GM18861 (cell line): Measurements from ENCODE around the gene H6PD.

ENCODE experiments used
- ATAC-seq: cut with Tn5 transposase; IDR thresholded peaks from one replicate; pipeline ENCODE4 v1.9.1; 2021; ENCODE audit not compliant: unreplicated experiment

H6PD gene

DNA sequence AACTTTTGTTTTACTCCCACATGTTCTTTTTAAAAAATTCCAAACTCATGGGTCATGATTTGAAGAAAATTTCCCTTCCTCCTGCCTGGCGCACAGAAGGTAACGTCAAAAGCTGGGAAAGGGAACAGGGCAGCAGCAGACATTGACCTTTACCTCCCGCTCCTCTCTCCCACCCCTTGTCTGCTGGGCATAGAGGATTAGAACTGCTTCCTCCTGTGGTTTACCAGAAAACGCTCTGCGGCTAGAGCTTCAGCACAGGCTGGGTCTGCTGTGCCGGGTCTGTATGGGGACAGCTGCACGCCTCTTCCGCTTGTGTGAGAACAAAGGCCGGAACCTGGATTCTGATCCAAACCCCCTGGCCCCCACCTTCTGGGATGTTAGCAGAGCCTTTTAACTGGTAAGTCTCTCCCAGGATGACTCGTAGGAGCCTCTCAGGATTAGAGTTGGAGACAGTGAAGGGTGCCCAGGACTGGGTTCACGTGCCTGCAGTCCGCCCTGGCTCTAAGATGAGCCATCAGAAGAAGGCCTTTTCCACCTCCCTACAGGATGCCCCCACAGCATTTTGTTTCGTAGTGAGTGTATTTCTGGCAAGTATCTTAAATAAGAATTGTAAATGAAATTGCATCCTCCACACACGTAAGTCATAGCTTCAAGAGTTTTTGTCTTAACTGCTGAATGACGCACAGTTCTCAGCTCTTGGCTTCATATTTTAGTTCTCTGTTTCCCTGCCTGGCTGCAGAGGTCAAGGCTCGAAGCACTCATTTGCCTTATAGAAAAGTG is 5.2 kb downstream of the H6PD start:
- ATAC-seq, result no peak

DNA sequence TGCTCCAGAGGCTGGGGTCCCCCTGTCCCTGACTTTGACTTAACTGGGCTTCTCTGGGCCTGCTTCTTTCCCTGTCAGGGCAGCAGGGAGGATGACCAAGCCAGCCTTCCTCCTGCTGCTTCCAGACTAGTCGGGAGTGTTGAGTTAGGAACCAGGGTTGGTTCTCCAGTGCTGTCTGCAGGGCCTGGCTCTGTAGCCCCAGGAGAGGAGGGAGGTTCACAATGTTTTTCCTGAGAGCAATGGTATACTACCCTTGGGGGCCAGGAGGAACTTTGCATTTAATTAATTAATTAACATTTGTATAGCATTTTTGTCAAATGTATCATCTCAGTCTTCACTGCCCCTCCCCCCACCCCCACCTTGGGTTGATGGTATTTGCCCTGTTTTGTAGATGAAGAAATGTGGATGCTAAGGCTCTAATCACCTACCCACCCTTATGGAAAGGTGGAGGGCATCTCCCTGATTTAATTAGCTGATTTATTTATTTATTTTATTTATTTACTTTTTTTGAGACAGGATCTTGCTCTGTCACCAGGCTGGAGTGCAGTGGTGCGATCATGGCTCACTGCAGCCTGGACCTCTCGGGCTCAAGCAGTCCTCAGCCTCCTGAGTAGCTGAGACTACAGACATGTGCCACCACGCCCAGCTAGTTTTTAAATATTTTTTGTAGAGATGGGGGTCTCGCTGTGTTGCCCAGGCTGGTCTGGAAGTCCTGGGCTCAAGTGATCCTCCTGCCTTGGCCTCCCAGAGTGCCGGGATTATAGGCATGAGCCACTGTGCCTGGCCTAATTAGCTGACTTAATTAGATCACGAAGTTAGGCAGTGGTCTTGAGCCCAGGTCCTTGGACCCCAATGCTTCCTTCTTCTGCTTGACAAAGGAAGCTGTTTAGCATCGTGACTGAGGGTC is 6.6 kb downstream of the H6PD start:
- no peak for ATAC-seq

DNA sequence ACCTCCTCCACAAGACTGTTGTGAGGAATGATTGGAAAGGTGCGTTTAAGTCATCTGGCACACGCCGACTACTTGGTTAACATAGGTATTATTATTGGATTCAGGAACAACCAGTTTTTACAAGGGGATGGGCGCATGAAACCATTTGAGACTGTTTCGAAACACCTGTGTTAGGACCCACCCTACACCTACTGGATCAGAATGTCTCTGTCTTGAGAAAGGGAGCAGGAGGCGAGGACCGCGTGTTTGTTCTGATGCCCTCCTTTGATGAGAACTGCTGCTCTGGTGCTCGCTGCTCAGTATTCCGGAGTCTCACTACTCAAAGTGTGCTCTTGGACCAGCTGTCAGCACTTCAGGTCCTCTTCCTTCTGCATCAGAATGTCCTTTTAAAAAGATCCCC is 7.3 kb downstream of the H6PD start:
- ATAC-seq, result no peak

DNA sequence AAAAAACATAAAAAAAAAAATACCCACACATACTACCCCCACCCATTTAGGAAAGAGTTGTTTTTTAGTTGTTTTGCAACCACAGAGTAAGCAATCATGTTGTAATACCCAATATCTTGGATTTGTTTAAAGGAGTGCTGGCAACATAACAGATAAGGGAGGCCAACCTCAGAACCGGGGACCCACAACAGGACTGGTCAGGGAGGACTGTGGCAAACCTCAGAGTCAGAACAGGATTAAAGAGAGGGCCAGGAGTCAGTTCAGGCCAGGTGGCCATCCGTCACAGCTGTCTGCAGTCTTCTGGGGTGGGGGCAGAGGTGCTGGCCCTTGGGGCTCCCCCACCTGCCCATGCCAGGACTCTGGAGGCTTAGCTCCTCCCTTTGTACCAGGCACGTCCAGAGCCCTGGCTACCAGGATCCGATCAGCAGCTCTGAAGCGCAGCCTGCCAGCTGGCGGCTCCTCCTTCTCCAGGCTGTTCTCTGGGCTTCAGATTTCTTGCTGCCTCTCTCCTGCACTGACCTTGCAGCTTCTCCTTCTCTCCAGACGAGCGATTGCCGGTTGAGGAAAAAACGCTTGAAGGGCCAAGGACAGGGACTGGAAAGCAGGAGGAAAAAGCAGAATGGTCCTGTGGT is 7.9 kb downstream of the H6PD start:
- ATAC-seq, result no peak

DNA sequence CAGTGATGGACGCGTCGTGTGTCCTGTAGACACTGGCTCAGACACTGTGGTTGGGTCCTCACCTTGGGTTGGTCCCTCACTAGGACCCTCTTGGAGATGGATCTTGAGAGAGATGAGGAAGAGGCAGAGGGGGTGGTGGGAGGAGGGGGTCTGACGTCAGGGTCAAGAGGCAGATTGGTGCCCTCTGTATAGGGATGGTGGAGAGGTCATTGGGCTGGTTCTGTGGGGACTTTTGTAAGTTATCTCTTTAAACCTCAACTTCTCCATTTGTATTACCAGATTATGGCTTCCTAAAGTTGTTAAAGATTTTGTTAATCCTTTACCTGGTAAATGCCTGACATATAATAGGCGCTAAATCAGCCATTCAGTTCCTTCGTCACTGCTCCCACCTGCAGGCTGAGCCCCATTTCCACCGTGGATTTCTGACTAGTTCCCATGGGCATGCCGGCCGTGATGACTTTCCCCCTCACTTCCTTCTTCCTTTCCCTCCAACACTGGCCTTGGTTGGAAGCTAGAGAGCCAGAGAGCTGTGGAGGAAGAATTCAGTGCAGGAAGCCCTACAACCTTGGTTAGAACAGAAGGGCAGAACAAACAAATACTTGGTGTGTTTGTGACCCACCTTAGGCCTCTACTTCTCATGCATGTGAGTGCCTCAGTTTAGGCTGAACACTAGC is 8.6 kb downstream of the H6PD start:
- ATAC-seq, result no peak

DNA sequence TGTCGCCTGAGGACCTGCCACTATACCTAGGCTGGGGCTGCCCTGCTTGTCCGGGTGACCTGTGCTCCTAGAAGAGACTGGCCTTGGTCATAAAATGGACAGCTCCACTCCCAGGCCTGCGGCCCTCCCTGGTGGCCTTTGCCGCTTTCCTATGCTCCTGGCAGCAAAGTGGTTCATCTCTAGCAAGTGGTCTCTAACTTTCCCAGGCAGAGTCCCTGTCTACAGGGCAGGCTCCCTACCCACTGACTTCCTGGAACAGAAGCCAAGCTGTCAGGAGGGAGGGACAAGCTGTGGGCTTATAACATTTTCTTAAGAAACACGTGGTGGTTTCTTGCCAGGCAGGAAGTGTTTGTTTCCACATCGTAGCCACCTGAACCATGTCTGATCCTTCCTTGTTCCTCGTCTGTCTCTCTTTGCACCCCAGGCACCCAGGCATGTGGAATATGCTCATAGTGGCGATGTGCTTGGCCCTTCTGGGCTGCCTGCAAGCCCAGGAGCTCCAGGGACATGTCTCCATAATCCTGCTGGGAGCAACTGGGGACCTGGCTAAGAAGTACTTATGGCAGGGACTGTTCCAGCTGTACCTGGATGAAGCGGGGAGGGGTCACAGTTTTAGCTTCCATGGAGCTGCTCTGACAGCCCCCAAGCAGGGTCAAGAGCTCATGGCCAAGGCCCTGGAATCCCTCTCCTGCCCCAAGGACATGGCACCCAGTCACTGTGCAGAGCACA is 10.1 kb downstream of the H6PD start:
- ATAC-seq, result no peak

DNA sequence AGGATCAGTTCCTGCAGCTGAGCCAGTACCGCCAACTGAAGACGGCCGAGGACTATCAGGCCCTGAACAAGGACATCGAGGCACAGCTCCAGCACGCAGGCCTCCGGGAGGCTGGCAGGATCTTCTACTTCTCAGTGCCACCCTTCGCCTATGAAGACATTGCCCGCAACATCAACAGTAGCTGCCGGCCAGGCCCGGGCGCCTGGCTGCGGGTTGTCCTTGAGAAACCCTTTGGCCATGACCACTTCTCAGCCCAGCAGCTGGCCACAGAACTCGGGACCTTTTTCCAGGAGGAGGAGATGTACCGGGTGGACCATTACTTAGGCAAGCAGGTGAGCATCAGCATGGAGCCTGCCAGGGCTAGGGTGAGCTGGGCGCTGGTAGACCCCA is 10.7 kb downstream of the H6PD start:
- no peak for ATAC-seq

DNA sequence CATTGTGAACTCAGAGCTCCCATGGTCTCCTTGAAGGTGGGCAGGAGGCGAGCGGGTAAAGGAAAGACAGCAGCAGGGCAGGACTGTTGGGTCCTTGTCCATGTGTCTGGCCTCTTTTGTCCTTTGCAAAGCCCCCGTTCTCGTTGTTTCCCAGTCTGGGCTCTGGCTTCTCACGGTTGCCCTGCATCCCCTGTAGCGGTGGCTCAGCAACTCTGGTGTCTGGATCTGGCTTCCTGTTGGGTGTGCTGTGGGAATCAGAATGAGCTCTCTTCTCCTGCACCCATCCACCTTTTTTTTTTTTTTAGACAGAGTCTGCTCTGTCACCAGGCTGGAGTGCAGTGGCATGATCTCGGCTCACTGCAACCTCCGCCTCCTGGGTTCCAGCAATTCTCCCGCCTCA is 11.1 kb downstream of the H6PD start:
- no peak for ATAC-seq

DNA sequence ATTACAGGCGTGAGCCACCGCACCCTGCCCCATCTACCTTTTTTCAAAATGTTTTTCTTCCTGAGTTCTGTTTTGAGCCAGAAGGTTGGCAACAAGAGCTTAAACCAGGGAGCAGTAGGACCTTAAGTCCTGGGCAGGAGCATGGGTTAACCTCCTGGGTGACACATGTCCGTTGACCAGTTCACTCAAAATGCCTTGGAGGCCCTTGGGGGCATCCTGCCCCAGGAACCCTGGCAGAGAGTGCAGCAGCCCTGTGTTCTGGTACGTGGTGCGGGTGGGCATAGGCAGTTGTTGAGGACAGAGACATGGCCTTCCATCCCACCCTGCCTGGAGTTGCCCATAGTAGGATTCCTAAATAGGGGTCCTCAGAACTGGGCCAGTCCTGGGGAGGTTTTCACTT is 11.6 kb downstream of the H6PD start:
- no peak for ATAC-seq

DNA sequence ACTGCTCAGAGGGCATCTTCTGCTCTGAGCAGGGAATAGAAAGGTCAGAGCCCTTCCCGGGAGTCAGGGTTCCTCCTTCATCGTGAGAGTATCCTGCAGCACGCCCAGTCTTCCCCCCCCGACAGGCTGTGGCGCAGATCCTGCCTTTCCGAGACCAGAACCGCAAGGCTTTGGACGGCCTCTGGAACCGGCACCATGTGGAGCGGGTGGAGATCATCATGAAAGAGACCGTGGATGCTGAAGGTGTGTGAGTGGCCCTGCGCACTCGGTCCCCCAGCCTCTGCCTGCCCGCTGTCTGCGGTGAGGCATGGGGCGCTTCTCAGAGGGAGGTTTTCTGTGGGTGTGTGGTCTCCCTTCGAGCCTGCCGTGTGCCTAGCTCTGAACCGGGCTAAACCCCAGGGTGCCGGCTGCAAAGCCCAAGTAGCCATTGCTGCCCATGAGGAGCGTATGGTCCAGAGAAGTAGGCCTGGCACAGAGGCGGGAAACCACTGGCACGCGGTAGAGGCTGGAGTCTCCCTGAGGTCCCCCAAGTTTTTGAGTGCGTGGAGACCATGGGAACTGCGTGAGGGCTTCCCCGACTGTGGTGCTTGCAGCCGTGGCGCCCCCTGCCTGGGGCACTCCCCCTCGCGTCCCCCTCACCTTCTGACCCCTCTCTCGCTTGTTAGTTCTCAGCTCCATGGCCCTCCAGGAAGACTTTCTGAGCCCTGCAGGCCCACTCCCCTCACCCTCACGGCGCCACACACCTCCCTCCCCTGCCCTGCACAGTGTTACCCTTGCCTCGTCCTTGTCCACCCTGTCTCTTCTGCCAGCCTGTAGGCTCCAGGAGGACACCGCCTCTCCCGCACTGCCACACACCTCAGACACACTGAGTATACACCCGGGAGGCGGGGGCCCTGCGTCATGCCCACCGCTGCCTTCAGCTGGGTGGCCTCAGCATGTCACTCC is 12.5 kb downstream of the H6PD start:
- no peak for ATAC-seq

DNA sequence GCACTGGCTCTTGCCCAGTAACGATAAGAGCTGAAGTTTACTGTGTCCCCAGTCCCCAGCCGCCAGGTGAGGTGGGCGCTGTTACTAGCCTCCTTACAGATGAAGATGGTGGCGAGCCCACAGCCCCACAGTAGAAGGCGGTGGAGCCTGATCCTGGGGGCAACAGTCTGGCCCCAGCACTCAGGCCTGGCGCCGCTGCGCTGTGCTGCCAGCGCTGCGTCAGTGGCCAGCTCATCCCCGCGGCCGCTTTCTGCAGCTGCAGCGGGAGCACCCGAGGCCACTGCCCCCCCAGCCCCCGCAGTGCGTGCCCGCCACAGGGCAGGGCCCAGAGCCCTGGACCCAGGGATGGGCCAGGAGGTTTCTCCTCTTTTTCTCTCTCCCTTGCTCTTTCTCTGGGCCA is 13.3 kb downstream of the H6PD start:
- no peak for ATAC-seq

DNA sequence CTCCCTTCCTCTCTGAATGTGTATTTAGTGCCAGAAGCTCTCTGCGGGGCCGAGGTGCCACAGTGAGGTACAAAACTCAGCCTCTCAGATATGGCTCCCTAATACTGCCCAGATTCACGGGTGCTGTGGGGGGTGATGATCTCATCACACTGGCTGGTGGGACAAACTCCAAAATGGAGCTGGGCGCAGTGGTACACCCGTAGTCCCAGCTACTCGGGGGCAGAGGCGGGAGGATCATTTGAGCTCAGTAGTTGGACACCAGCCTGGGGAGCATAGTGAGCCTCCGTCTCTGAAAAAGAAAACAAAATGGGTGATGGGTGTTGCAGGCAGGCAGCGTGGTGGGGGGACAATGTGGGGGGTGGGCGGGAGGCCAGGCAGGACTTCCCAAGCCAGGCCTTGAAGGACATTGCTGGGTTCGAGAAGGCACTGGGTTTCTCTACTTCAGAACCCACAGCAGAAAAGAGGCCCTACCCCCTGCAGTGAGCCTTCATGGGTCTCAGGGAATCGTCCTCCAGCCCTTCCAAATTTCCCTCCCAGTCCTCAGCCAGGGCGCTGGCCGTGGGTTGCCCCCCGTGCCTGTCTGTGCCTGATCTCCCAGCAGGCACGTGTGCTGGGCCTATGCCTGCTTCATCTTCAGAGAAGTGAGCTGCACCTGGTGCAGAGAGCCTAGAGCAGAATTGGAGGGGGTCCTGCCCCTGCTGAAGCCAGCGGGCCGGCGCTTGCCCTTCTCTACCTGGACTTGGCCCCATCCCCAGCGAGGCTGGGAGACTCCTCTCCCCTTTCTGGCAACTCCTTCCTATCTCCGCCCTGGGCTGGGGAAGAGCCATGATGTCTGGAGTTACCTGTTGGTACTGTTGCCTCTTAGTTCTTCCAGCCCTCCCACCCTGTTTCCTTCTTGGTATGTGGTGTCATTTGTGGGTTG is 14.0 kb downstream of the H6PD start:
- no peak for ATAC-seq

DNA sequence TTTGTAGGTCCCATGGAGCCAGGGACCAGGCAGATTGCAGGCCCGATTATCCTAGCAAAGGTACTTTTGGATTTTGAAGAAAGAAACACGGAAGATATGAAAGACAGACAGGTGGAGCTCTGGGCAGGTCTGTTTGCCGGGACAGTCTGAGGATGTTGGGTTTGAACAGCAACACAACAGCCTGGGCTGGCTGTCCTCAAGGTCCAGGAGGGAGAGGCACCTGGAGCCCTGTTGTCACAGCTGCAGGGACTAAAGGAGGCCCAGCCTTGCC is 14.6 kb downstream of the H6PD start:
- ATAC-seq, result no peak

DNA sequence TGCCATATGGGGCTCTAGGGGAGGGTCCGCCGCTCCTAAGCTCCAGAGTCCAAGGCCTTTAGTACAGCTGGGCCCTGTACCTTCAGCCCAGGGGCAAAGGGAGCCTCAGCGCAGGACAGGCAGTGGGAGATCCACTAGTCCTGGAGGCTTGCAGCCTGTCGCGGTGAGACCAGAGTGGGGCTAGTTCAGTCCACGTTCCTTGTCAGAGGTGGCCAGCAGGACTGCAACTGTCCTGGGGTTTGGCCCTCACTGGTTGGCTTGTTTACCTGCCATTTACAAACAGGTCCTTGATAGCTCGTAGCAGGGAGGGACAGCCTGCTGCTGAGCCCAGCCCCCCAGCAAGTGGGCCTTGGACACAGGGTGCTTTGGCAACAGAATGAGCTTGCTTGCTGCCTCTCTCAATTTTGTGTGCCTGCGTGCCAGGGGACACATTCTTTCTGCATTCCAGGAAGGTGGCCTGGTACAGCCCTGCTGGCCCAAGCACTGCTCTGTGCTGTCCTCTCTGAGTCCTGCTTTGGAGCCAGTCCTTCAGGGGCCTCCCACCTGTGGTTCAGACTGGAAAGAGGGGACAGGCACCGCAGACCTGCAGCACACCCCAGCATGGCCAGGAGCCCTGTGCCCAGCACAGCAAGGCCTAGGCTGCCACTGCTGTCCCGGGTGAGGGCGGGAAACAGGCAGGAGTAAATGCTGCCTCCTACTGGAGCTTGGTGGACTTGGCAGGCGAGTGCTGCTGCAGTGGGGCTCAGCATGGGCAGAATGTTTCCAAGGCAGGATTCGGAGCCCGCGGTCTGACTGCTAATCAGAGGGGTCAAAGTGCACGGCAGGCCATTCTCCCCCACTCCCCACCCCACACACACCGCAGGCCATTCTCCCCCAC is 15.2 kb downstream of the H6PD start:
- no peak for ATAC-seq

DNA sequence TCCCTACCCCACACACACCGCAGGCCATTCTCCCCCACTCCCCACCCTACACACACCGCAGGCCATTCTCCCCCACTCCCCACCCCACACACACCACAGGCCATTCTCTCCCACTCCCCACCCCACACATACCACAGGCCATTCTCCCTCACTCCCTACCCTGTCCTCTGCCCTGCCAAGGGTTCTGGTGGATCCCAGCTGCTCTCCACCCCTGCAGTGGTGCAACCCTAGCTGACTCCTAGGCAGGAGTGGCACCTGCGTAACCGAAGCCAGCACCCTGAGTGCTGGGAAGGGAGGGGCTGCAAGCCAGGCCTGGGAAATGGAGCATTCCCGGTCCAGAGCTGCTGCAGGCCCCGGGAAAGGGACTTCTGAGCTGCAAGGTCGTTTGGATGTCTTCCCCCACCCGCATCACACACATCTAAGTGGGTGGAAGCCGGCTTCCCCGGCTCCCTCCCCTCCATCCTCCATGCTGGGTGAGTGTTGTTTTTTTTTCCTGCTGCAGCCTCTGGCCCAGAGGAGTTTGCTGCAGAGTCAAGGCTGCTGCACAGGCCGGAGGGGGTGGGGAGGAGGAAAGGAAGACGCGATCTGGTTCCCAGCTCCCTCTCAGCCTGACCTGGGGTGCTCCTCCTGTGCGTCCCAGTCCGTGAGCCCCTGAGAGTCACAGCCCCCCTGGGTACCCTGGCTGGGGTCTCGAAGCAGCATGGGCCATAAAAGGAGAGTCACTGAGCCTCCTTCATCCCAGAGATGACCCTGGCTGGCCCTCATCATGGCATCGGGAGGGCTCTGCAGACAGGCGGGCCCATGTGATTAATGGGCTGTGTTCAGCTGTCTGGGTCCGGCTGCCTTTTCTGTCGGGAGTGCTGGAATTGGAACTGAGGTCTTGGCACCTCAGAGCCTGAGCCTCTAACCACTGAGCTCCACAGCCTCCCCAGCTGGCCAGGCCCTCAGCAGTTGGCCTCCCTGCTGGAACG is 16.1 kb downstream of the H6PD start:
- no peak for ATAC-seq

DNA sequence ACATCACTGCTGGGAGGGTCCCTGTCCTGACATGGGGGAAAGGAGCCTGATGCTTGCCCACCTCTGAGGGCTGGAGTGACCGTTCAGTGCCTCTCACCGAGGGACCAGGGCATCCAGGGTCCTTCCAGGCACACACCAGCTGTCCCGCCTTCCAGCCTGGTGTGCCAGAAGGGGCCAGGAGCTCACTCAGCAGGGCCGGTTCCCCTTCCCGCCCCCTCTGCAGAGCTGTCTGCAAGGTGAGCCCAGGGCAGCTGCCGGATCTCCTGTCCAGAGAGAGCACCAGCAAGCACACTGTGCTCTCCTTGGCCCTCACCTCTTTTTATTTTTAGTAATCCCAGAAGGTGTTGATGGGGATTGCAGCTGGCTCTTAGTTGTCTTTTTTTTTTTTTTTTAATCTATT is 16.9 kb downstream of the H6PD start:
- ATAC-seq, result no peak

DNA sequence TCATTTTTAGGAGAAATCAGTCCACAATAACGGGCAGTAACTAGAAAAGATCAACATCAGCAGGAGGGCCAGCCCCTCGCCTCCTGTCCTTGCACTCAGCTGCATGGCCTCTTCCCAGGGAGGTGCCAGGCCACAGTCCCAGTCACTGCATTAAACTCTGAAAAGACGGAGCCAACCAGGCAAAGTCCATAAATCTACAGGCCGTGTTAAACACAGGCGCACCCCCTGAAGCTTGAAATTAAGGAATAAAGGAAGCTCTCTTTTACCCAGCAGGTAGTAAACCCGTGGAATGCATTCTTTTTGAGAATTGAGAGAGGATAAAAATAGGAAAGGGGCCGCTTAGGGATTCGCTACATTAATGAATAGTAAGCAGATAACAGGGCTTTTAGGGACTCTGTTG is 18.4 kb downstream of the H6PD start:
- ATAC-seq, result no peak
